Hepatocyte (in vitro differentiated cells): ENCODE results near the gene HLTF.

Source experiments
- EZH2 ChIP-seq: fragments of 200-600 bp; sonication (generic); IDR thresholded peaks from 2 replicates; pipeline ENCODE4 v1.6.1; 2016; ENCODE audit warnings: antibody characterized with exemption, mild to moderate bottlenecking, borderline replicate concordance
- EZH2phosphoT487 ChIP-seq: fragments of 200-600 bp; sonication (generic); IDR thresholded peaks from one replicate; pipeline ENCODE4 v1.6.1; 2018; ENCODE audit warnings: antibody characterized with exemption, mild to moderate bottlenecking, low read depth, moderate library complexity; ENCODE audit not compliant: unreplicated experiment, severe bottlenecking

DNA sequence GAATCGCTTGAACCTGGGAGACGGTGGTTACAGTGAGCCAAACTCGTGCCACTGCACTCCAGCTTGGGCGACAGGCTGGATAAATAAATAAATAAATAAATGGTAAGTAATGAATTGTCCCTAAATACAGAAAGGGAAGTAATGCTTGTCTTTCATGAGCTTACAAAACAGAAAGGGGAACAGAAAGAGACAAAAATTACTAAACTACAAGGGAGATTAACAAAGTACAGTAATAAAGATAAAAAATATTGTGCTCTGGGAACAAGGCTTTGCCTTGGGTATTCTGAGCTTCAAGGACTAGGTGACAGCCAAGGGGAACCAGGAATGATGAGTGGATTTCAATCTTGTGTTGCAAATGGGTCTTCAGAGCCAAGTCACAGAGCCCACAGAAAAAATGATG, 9.2 kb upstream of the HLTF start:
- no peak for TF ChIP-seq EZH2
- no peak for TF ChIP-seq EZH2phosphoT487
